Stimulated activated CD8-positive, alpha-beta memory T cell treated with anti-CD3 and anti-CD28 coated beads, Interleukin-15, amount 100 ng/mL, for 1 hour (primary cell): ENCODE results near the gene ACY1.
"Not testable (repeated sequence)": the region's sequence is repeated elsewhere in the genome, so short reads cannot be mapped to it uniquely, and the experiment has no call there.

Source experiments
- DNase-seq: peaks from one replicate; pipeline ENCODE4 v3.0.0-alpha.2; 2020; ENCODE audit warnings: low read depth

The ACY1 gene

GRCh38 chr3:52025453-52025852 lies 42.1 kb downstream of the ACY1 start:
- DNase-seq, result no peak

DNA sequence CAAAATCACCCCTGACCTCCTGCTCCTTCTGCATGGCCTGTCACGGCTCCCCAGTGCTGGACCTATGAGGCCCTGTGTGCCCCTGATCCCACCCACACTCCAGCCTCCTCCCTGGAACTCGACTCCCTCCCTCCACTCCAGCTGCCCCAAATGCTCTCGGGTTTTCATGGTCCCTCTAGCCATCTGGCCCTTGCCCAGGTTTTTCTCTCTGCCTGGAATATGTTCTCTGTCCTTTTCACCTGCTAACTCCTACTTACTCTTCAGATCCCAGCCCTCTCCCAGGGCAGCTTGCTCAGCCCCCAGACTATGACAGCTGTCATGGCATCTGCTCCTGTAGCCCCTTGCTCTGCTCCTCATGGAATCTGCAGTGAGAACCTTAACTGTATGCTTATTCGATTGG lies 42.7 kb downstream of the ACY1 start:
- DNase-seq, result no peak

DNA sequence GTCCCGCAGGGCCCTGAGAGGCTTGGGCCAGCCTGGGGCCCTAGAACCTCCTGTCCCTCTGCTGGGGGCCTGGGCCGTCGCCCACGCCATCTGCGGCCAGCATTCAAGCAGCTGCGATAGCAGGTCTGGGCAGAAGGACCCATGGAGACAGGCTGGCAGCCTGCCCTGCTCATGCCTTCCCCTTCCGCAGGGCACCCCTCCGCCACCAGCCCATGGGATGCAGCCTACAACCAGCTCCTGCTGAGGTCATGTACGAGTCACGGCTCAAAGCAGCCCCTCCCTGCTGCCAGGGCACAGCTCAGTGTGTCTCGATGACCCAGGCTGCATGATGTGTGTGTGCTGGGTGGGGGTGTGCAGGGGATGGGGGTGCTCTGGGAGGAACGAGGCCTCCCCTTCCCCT lies 45.2 kb downstream of the ACY1 start:
- DNase-seq, result no peak

GRCh38 chr3:52029053-52029452 lies 45.7 kb downstream of the ACY1 start:
- DNase-seq, result no peak

DNA sequence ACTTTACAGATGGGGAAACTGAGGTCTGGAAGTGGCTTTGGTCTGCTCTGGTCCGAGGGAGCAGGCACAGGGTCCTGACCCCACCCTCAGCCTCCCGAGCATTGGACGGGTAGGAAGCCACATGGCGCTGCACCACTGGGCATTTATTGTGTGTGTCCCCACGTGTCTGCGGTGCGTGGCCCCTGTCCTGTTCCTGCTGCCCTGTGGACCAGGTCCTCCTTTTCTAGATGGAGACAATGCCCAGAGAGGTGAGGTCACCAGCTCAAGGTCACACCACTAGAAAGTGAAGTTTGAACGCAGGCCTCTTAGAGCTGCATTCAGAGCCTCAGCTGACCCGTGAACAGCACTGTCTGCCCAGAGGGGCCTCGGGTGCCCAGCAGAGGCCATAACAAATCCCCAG lies 46.2 kb downstream of the ACY1 start:
- no peak for DNase-seq

- DNase-seq, result no peak
These were observed 47.5 kb downstream of the ACY1 start for GRCh38 chr3:52030714-52031310.

DNA sequence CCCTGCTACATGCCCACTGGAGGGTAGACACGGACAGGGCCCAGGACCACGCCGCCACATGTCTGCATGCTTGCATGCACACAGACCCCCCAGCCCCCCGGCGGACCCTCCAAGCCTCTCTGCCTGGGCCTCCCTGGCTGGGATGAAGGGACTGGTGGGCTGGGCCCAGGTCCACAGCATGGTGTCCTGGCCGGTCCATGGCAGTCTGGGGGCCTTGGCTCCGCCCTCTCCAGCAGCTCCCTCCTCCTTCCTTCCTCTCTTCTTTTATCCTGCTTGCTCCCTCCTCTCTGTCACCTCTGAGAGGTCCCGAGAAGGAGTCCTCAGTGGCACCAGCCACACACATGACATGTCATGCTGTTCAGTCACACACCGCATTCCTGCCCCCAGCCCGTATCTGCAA lies 48.6 kb downstream of the ACY1 start:
- DNase-seq, result no peak

- no peak for DNase-seq
These were observed 49.5 kb downstream of the ACY1 start for GRCh38 chr3:52032702-52033408.

- not testable (repeated sequence) for DNase-seq
These were observed 50.4 kb downstream of the ACY1 start for GRCh38 chr3:52033748-52034147.

- no peak for DNase-seq
These were observed 50.9 kb downstream of the ACY1 start for GRCh38 chr3:52034212-52034611.

GRCh38 chr3:52034651-52035050 lies 51.3 kb downstream of the ACY1 start:
- DNase-seq, result no peak

DNA sequence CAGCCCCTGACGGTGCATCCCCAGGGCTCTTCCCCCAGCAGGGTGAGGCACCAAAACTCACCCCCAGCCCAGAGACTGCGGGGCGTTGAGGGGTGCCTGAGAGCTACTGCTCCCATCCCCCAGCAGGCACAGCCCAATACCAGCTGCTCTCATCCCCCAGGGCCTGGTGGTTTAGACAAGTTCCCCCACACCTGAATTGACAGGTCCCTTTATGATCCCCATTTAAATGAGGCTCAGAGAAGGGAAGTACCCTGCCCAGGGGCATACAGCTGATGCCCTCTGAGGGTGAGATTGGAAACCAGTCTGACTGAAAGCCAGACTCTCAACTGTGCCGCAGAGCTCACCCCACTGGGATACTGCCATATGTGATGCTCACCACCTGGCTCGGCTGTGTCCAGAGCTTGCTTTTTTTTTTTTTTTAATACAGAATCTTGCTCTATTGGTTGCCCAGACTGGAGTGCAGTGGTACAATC lies 52.9 kb downstream of the ACY1 start:
- DNase-seq, result no peak

- no peak for DNase-seq
These were observed 53.5 kb downstream of the ACY1 start for GRCh38 chr3:52036829-52037228.

GRCh38 chr3:52037291-52037690 lies 54.0 kb downstream of the ACY1 start:
- DNase-seq, result no peak

DNA sequence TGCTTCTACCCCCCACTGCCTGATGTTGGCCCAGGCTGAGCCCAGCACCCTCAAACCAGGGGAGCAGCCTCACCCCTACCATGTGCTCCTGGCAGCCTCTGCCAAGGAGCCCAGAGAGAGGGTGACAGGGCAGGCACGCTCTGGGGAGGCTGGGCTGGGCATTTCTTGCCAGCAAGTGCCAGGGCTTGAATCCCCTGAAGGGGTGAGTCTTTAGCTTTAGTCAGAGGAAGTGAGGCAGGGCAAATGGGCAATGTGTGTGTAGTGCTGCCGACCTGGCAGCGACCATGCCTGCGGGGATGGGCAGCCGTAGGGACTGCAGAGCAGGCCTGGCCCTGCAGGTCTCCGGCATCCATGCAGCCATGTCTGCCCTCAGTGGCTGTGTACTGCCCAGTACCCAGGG lies 54.9 kb downstream of the ACY1 start:
- DNase-seq, result no peak
